AML-193 (cell line): ENCODE data around the gene GLI1.

Experiments used
- DNase-seq, 2 experiments: peaks; one replicate each; lab custom pipeline; 2025; lab: John Stamatoyannopoulos, UW

The GLI1 gene

GRCh38 chr12:57520053-57520818 lies 60.7 kb downstream of the GLI1 start, which contains the start of gene DDIT3:
DDIT3 (minus strand) TSS chr12:57520514; CDS start chr12:57517406, 3,108 bp downstream.
- peak; percentile 94 to 95 for DNase-seq

DNA sequence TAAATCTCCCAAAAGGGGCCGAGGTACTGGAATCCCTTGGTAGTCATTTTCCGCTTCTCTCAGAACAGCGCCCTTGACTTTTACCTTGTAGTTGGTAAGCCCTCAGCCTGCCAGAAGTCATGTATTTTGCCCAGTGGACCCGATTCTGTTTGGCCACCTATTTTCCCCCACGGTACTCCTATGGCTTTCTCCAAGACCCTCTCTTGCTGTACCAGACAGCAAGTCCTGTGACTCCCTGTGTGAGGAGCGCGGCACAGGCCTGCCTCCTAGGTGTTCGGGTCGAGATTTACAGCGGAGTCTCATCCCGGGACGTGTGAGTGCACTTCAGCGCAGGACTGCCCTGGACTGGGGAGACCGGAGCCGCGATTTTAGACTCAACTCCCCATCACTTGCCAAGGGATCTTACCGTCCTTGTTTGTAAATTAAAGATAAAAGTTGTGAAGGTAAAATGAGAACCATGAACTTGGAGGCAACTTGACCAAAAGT lies 62.0 kb downstream of the GLI1 start:
- DNase-seq = no peak
